GM12873 (cell line): ENCODE measurements around the gene PPL.

Source experiments
- CTCF ChIP-seq: IDR thresholded peaks from 2 replicates; pipeline ENCODE4 v1.5.1; 2012; ENCODE audit warnings: low read depth, mild to moderate bottlenecking, moderate library complexity, low read length, control low read depth; ENCODE audit not compliant: insufficient read depth; ENCODE audit errors: missing control alignments

PPL gene

GRCh38 chr16:4883501-4883900, 53.4 kb downstream of the PPL start:
- TF ChIP-seq CTCF: no peak

- TF ChIP-seq CTCF: no peak
These were observed 54.2 kb downstream of the PPL start for GRCh38 chr16:4882633-4883285.

DNA sequence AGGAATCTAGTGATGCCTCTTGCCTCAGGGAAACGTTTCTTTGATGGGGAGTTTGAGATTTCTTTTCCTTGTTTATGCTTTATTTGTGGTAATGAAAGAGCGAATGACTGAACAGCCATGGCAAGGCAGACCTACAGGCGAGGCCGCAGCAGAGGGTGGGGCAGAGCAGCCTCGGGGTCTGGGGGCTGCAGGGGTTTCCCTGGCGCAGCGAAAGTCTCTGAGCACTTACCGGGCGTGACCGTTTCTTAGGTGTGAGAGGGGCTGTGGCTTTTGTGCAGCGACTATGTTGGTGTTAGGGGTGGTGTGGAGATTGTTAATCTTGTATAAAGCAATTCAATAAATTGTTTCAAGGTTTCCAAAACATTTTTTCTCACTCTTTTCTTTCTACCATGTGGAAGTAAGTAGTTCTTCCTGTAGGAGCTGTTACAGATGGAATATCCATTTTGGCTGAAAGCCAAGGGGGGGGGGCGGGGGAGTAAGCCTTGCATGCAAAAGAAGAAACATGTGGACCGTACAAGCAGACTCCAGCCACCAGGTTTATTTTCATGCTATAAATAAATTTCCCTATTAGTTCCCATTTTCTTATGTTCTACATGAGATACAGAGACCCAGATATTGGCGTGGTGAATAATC, 54.8 kb downstream of the PPL start:
- no peak for TF ChIP-seq CTCF

- no peak for TF ChIP-seq CTCF
These were observed 56.9 kb downstream of the PPL start for GRCh38 chr16:4880006-4880580.

DNA sequence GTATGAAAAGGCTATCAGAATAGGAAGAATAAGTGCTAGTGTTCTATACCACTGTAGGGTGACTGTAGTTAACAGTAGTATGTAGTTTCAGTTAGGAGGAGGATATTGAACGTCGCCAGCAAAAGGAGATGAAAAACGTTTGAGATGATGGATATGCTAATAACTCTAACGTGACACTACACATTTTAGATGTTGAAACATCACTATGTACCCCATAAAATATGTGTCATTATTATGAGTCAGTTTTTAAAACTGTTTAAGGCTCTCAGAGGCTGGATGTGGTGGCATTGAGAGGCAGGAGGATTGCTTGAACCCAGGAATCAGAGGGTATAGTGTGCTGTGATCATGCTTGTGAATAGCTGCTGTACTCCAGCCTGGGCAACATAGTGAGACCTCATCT, 57.9 kb downstream of the PPL start:
- no peak for TF ChIP-seq CTCF

DNA sequence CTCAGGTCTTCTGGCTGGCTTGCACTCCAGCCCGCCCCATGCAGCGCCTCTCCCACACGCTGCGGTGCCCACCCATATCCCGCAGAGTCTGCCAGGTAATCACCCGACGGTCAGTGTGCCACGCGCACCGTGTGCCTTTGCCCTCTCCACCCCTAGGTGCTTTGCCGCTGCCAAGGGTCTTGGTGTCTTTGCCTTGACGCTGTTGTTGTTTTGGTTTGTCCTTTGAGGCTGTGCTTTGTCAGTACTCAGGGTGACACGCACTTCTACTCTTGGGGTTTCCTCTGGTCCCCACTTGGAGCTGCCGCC, 59.6 kb downstream of the PPL start:
- TF ChIP-seq CTCF: no peak

DNA sequence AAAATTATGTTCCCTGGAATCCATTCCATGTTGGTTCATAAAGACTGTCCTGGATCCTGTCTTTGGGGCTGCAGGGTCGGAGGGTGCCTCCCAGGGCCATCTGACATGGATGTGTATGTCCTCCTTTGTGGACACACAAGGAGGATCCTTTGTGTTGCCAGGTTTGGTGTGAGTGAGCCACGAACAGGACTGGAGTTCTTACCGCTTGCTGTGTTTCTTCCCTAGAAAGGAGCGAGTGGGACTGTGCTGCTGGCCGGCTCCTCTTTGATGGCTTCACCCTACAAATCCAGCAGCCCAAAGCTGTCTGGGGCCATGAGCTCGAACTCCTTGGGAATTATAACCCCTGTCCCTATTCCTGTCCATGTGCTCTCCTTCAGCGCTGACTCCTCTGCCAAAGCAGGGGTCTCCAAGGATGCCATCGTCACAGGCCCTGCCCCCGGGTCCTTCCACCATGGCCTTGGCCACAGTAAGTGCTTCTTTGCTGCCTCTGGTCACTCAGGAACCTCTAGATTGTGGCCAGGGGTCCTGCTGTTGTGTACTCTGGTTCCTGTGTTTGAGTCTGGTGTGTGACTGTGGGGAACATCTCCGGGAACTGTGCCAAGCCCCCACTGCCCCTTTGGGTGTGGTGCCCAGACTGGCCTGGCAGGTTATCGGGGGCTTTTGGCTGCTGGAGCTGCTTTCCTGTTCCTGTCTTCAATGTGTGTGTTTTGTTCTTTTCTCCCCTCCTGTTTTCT, 60.1 kb downstream of the PPL start:
- no peak for TF ChIP-seq CTCF
